HEK293 (cell line): ENCODE data around the gene DMD.

Experiments used
- CTCF ChIA-PET: fragments of 350-600 bp; formaldehyde crosslinking; extraction: SDS; loops from one replicate; lab custom pipeline; 2021; ENCODE audit warnings: antibody characterized with exemption; lab: Yijun Ruan, JAX
- POLR2A ChIA-PET: fragments of 300-600 bp; formaldehyde crosslinking; extraction: SDS; loops from one replicate; lab custom pipeline; 2020; ENCODE audit warnings: antibody characterized with exemption, inconsistent platforms; lab: Yijun Ruan, JAX
- H3K27ac ChIP-seq: fragments of 200-500 bp; sonication (Bioruptor generic); 2 replicates; pipeline ENCODE4 v1.5.1; 2014; ENCODE audit warnings: low read depth, low read length, control low read depth, inconsistent platforms; ENCODE audit errors: extremely low read depth
- H3K36me3 ChIP-seq, 2 experiments: fragments of 200-500 bp in 1 of 2; sonication (Bioruptor generic) in 1 of 2; 1 replicate in 1 of 2; 2 replicates in 1 of 2; pipeline ENCODE4 v1.5.1; 2014 to 2017; ENCODE audit warnings: inconsistent platforms in 2 of 2, low read length in 2 of 2; ENCODE audit not compliant: control insufficient read depth in 2 of 2, insufficient read depth in 1 of 2
- H3K4me1 ChIP-seq: fragments of 200-500 bp; sonication (Bioruptor generic); 2 replicates; pipeline ENCODE4 v1.5.1; 2014; ENCODE audit warnings: mild to moderate bottlenecking, low read length, inconsistent platforms; ENCODE audit not compliant: control insufficient read depth, insufficient read depth
- H3K4me3 ChIP-seq: 2 replicates; pipeline ENCODE4 v1.5.1; 2011; ENCODE audit warnings: low read depth, mild to moderate bottlenecking, control low read depth, low read length, moderate library complexity
- H3K9me3 ChIP-seq: fragments of 200-500 bp; sonication (Bioruptor generic); 2 replicates; pipeline ENCODE4 v1.5.1; 2014; ENCODE audit warnings: low read depth, low read length, inconsistent platforms; ENCODE audit not compliant: control insufficient read depth, insufficient read depth
- BCL11A ChIP-seq: fragments of 450-650 bp; formaldehyde crosslinking; IDR thresholded peaks from 2 replicates; pipeline ENCODE4 v1.5.1; 2016; ENCODE audit warnings: low read depth, missing biosample characterization, missing genetic modification characterization
- GLI2 ChIP-seq: fragments of 450-650 bp; formaldehyde crosslinking; IDR thresholded peaks from 2 replicates; pipeline ENCODE4; 2017; ENCODE audit warnings: missing biosample characterization, missing genetic modification characterization, low read depth, borderline replicate concordance
- GLI4 ChIP-seq: fragments of 450-650 bp; formaldehyde crosslinking; IDR thresholded peaks from 2 replicates; pipeline ENCODE4 v1.5.1; 2016; ENCODE audit warnings: missing biosample characterization, missing genetic modification characterization
- GLIS1 ChIP-seq: fragments of 450-650 bp; formaldehyde crosslinking; IDR thresholded peaks from 2 replicates; pipeline ENCODE4 v1.5.1; 2016; ENCODE audit warnings: missing biosample characterization, missing genetic modification characterization
- HOXC10 ChIP-seq: sonication (generic); formaldehyde crosslinking; IDR thresholded peaks from 2 replicates; pipeline ENCODE4 v1.8.1; 2023; ENCODE audit warnings: mild to moderate bottlenecking, missing genetic modification reagents
- KLF9 ChIP-seq: fragments of 450-650 bp; formaldehyde crosslinking; IDR thresholded peaks from 2 replicates; pipeline ENCODE4 v1.5.1; 2016; ENCODE audit warnings: missing biosample characterization, missing genetic modification characterization, low read depth
- OSR2 ChIP-seq: fragments of 450-650 bp; formaldehyde crosslinking; IDR thresholded peaks from 2 replicates; pipeline ENCODE4 v1.5.1; 2016; ENCODE audit warnings: missing biosample characterization, missing genetic modification characterization
- PRDM1 ChIP-seq: fragments of 450-650 bp; formaldehyde crosslinking; IDR thresholded peaks from 2 replicates; pipeline ENCODE4; 2016; ENCODE audit warnings: missing biosample characterization, missing genetic modification characterization
- PRDM6 ChIP-seq: fragments of 450-650 bp; formaldehyde crosslinking; IDR thresholded peaks from 2 replicates; pipeline ENCODE4 v1.5.1; 2017; ENCODE audit warnings: missing biosample characterization, missing genetic modification characterization
- WT1 ChIP-seq: fragments of 450-650 bp; formaldehyde crosslinking; IDR thresholded peaks from 2 replicates; pipeline ENCODE4 v1.5.1; 2016; ENCODE audit warnings: missing biosample characterization, missing genetic modification characterization
- ZBTB10 ChIP-seq: fragments of 450-650 bp; formaldehyde crosslinking; IDR thresholded peaks from 2 replicates; pipeline ENCODE4 v1.5.1; 2016; ENCODE audit warnings: missing biosample characterization, missing genetic modification characterization
- ZBTB6 ChIP-seq: fragments of 450-650 bp; formaldehyde crosslinking; IDR thresholded peaks from 2 replicates; pipeline ENCODE4 v1.5.1; 2017; ENCODE audit warnings: missing biosample characterization, missing genetic modification characterization
- ZNF133 ChIP-seq: fragments of 450-650 bp; formaldehyde crosslinking; IDR thresholded peaks from 2 replicates; pipeline ENCODE4 v1.5.1; 2016; ENCODE audit warnings: missing biosample characterization, missing genetic modification characterization
- ZNF138 ChIP-seq: fragments of 450-650 bp; formaldehyde crosslinking; IDR thresholded peaks from 2 replicates; pipeline ENCODE4 v1.5.1; 2016; ENCODE audit warnings: missing biosample characterization, missing genetic modification characterization, borderline replicate concordance
- ZNF155 ChIP-seq: fragments of 450-650 bp; formaldehyde crosslinking; IDR thresholded peaks from 2 replicates; pipeline ENCODE4 v1.5.1; 2016; ENCODE audit warnings: missing biosample characterization, missing genetic modification characterization
- ZNF2 ChIP-seq: fragments of 450-650 bp; formaldehyde crosslinking; IDR thresholded peaks from 2 replicates; pipeline ENCODE4 v1.5.1; 2016; ENCODE audit warnings: missing biosample characterization, missing genetic modification characterization
- ZNF202 ChIP-seq: fragments of 450-650 bp; formaldehyde crosslinking; IDR thresholded peaks from 2 replicates; pipeline ENCODE4 v1.5.1; 2016; ENCODE audit warnings: missing biosample characterization, missing genetic modification characterization, borderline replicate concordance
- ZNF223 ChIP-seq: fragments of 450-650 bp; formaldehyde crosslinking; IDR thresholded peaks from 2 replicates; pipeline ENCODE4 v1.5.1; 2016; ENCODE audit warnings: missing biosample characterization, missing genetic modification characterization
- ZNF24 ChIP-seq: fragments of 450-650 bp; formaldehyde crosslinking; IDR thresholded peaks from 2 replicates; pipeline ENCODE4 v1.5.1; 2016; ENCODE audit warnings: missing biosample characterization, missing genetic modification characterization
- ZNF248 ChIP-seq: fragments of 450-650 bp; formaldehyde crosslinking; IDR thresholded peaks from 2 replicates; pipeline ENCODE4 v1.5.1; 2017; ENCODE audit warnings: missing biosample characterization, missing genetic modification characterization
- ZNF280C ChIP-seq: fragments of 450-650 bp; formaldehyde crosslinking; IDR thresholded peaks from 2 replicates; pipeline ENCODE4 v1.5.1; 2016; ENCODE audit warnings: missing biosample characterization, missing genetic modification characterization
- ZNF335 ChIP-seq: fragments of 450-650 bp; formaldehyde crosslinking; conservative IDR thresholded peaks from 2 replicates; pipeline ENCODE4 v1.5.1; 2016; ENCODE audit warnings: missing biosample characterization, missing genetic modification characterization
- ZNF514 ChIP-seq: fragments of 450-650 bp; formaldehyde crosslinking; IDR thresholded peaks from 2 replicates; pipeline ENCODE4 v1.5.1; 2016; ENCODE audit warnings: missing biosample characterization, missing genetic modification characterization
- ZNF548 ChIP-seq: fragments of 450-650 bp; formaldehyde crosslinking; IDR thresholded peaks from 2 replicates; pipeline ENCODE4 v1.5.1; 2016; ENCODE audit warnings: missing biosample characterization, missing genetic modification characterization
- ZNF621 ChIP-seq: fragments of 450-650 bp; formaldehyde crosslinking; IDR thresholded peaks from 2 replicates; pipeline ENCODE4 v1.5.1; 2017; ENCODE audit warnings: missing biosample characterization, missing genetic modification characterization
- ZNF704 ChIP-seq: fragments of 450-650 bp; formaldehyde crosslinking; IDR thresholded peaks from 2 replicates; pipeline ENCODE4 v1.5.1; 2016; ENCODE audit warnings: missing biosample characterization, missing genetic modification characterization
- ZNF785 ChIP-seq: fragments of 450-650 bp; formaldehyde crosslinking; IDR thresholded peaks from 2 replicates; pipeline ENCODE4 v1.5.1; 2016; ENCODE audit warnings: missing biosample characterization, missing genetic modification characterization
- ZSCAN23 ChIP-seq: fragments of 450-650 bp; formaldehyde crosslinking; IDR thresholded peaks from 2 replicates; pipeline ENCODE4 v1.5.1; 2016; ENCODE audit warnings: missing biosample characterization, missing genetic modification characterization
- ZSCAN30 ChIP-seq: fragments of 450-650 bp; IDR thresholded peaks from 2 replicates; pipeline ENCODE4 v1.5.1; 2018; ENCODE audit warnings: missing biosample characterization, mild to moderate bottlenecking, missing genetic modification characterization, moderate library complexity

DMD gene

GRCh38 chrX:31291131-31291530, 1920.2 kb downstream of the DMD start (continued):
- TF ChIP-seq WT1 (no peak), ZNF155 (no peak), ZNF133 (no peak), PRDM6 (no peak)

GRCh38 chrX:31287861-31288260, 1923.5 kb downstream of the DMD start:
- Histone ChIP-seq H3K4me1 (no peaks in the 10 kb centered on the region), H3K9me3 (no peaks in the 10 kb centered on the region), H3K36me3 (no peaks in the 10 kb centered on the region), H3K4me3 (no peak overlapping the region)
- POLR2A ChIA-PET: no interaction called here
- TF ChIP-seq ZBTB6 (tag by site-specific recombination) (no peak), KLF9 (tag by site-specific recombination) (no peak), ZNF514 (tag by site-specific recombination) (no peak), ZNF24 (no peak), ZNF138 (tag by site-specific recombination) (no peak), ZBTB10 (tag by site-specific recombination) (no peak), GLI4 (tag by site-specific recombination) (no peak), ZNF621 (tag by site-specific recombination) (no peak), ZNF335 (tag by site-specific recombination) (no peak), BCL11A (tag by site-specific recombination) (no peak), ZNF548 (tag by site-specific recombination) (no peak), ZNF2 (tag by site-specific recombination) (no peak), ZNF785 (tag by site-specific recombination) (no peak), ZNF202 (no peak)
- TF ChIP-seq, all 188 proteins: peak for 0
- CTCF ChIA-PET: no interaction called here
- no peak overlapping the region for H3K27ac ChIP-seq

GRCh38 chrX:31280580-31280979, 1930.8 kb downstream of the DMD start:
- POLR2A ChIA-PET: no interaction called here
- Histone ChIP-seq H3K36me3 (no peaks in the 10 kb centered on the region), H3K27ac (no peak overlapping the region), H3K4me1 (no peaks in the 10 kb centered on the region), H3K4me3 (no peak overlapping the region), H3K9me3 (no peaks in the 10 kb centered on the region)
- CTCF ChIA-PET: interaction anchor here (0.6 to 1.8 kb wide), 6 partner anchors 10 to 377 kb away, joined by 3 to 6 read pairs (median 4); no protein-coding TSS in a partner anchor
- TF ChIP-seq PRDM1 (no peak), ZNF514 (tag by site-specific recombination) (no peak), ZNF280C (tag by site-specific recombination) (no peak), GLI2 (tag by site-specific recombination) (no peak), ZNF248 (no peak), ZSCAN23 (no peak), GLIS1 (tag by site-specific recombination) (no peak), OSR2 (tag by site-specific recombination) (no peak), ZNF704 (tag by site-specific recombination) (no peak), ZSCAN30 (no peak), HOXC10 (CRISPR knock-in tag) (no peak), ZNF223 (tag by site-specific recombination) (no peak)
